HG02610 (cell line): ENCODE data around the gene DNAH1.
"Not testable (repeated sequence)": the region's sequence is repeated elsewhere in the genome, so short reads cannot be mapped to it uniquely, and the experiment has no call there.

Experiments used
- ATAC-seq: cut with Tn5 transposase; IDR thresholded peaks from one replicate; pipeline ENCODE4 v1.9.1; 2021; ENCODE audit warnings: mild to moderate bottlenecking, moderate library complexity; ENCODE audit not compliant: unreplicated experiment

Gene DNAH1

GRCh38 chr3:52331091-52331490 lies 15.0 kb downstream of the DNAH1 start:
- ATAC-seq = no peak

- no peak for ATAC-seq
Measured at GRCh38 chr3:52331906-52332305, 15.8 kb downstream of the DNAH1 start.

- no peak for ATAC-seq
Measured at GRCh38 chr3:52333869-52334557, 17.9 kb downstream of the DNAH1 start.

GRCh38 chr3:52338131-52338530 lies 22.0 kb downstream of the DNAH1 start:
- not testable (repeated sequence) for ATAC-seq

- no peak for ATAC-seq
Measured at GRCh38 chr3:52339612-52340011, 23.5 kb downstream of the DNAH1 start.

- ATAC-seq = no peak
Measured at GRCh38 chr3:52341123-52341522, 25.0 kb downstream of the DNAH1 start.

- no peak for ATAC-seq
Measured at GRCh38 chr3:52343946-52344600, 28.0 kb downstream of the DNAH1 start.

- no peak for ATAC-seq
Measured at GRCh38 chr3:52345521-52346109, 29.5 kb downstream of the DNAH1 start.

GRCh38 chr3:52346623-52347530 lies 30.8 kb downstream of the DNAH1 start:
- no peak for ATAC-seq

- no peak for ATAC-seq
Measured at GRCh38 chr3:52347716-52348635, 31.9 kb downstream of the DNAH1 start.

- ATAC-seq = no peak
Measured at GRCh38 chr3:52349131-52349530, 33.0 kb downstream of the DNAH1 start.

- ATAC-seq = no peak
Measured at GRCh38 chr3:52349611-52350395, 33.7 kb downstream of the DNAH1 start.

GRCh38 chr3:52350416-52350815 lies 34.3 kb downstream of the DNAH1 start:
- no peak for ATAC-seq

- ATAC-seq = no peak
Measured at GRCh38 chr3:52350981-52351761, 35.1 kb downstream of the DNAH1 start.

GRCh38 chr3:52351762-52352368 lies 35.7 kb downstream of the DNAH1 start:
- no peak for ATAC-seq

- no peak for ATAC-seq
Measured at GRCh38 chr3:52352566-52352965, 36.4 kb downstream of the DNAH1 start.

GRCh38 chr3:52353291-52353855 lies 37.3 kb downstream of the DNAH1 start:
- ATAC-seq = no peak

GRCh38 chr3:52354676-52355075 lies 38.6 kb downstream of the DNAH1 start:
- ATAC-seq = no peak
